ENCODE measurements around the gene C15orf39.

C15orf39 gene

GRCh38 chr15:75209289-75209676, 7.6 kb downstream of the C15orf39 start:
- Histone ChIP-seq H3K79me2 (ENCODE audit: control insufficient read depth, low read length) (peaks cover 77% of the 10 kb centered on the region), H3K4me2 (ENCODE audit: low read length) (no peak overlapping the region), H3K27ac (ENCODE audit: low read depth, low read length) (no peak overlapping the region), H3K4me3 (ENCODE audit: low read length) (no peak overlapping the region), H3K9me2 (replicated peaks; ENCODE audit: control insufficient read depth, low read length) (no peaks in the 10 kb centered on the region), H3K4me1 (ENCODE audit: control insufficient read depth, low read length) (peaks cover 10% of the 10 kb centered on the region), H3F3A (ENCODE audit: control insufficient read depth, insufficient read depth) (no peaks in the 10 kb centered on the region), H3K36me3 (ENCODE audit: control insufficient read depth, low read length) (peaks cover 88% of the 10 kb centered on the region), H3K9me3 (ENCODE audit: control insufficient read depth, insufficient read depth, low read length) (no peaks in the 10 kb centered on the region), H3K27me3 (ENCODE audit: control insufficient read depth, low read length) (no peaks in the 10 kb centered on the region), H4K20me1 (ENCODE audit: control insufficient read depth, insufficient read depth, low read depth, low read length) (peaks cover 47% of the 10 kb centered on the region)
- TF ChIP-seq EZH2phosphoT487 (IDR thresholded peaks at IDR 0.05; ENCODE audit: borderline replicate concordance, low read length) (no peak), CTCF (IDR thresholded peaks at IDR 0.05; ENCODE audit: low read depth, low read length, poor library complexity, severe bottlenecking) (no peak)

GRCh38 chr15:75210811-75211230, 9.1 kb downstream of the C15orf39 start:
- peaks cover 35% of the 10 kb centered on the region for H4K20me1 ChIP-seq (ENCODE audit: control insufficient read depth, insufficient read depth, low read depth, low read length)

GRCh38 chr15:75211436-75212199, 9.9 kb downstream of the C15orf39 start:
- H3K27me3 ChIP-seq (ENCODE audit: control insufficient read depth, low read length) = no peaks in the 10 kb centered on the region
- H3K9me3 ChIP-seq (ENCODE audit: control insufficient read depth, insufficient read depth, low read length) = no peaks in the 10 kb centered on the region
- no peak overlapping the region for H3K4me2 ChIP-seq (ENCODE audit: low read length)
- no peak overlapping the region for H3K27ac ChIP-seq (ENCODE audit: low read depth, low read length)
- no peaks in the 10 kb centered on the region for H3F3A ChIP-seq (ENCODE audit: control insufficient read depth, insufficient read depth)
- H3K9me2 ChIP-seq (replicated peaks; ENCODE audit: control insufficient read depth, low read length) = no peaks in the 10 kb centered on the region
- TF ChIP-seq EZH2phosphoT487 (IDR thresholded peaks at IDR 0.05; ENCODE audit: borderline replicate concordance, low read length) = no peak
- TF ChIP-seq CTCF (IDR thresholded peaks at IDR 0.05; ENCODE audit: low read depth, low read length, poor library complexity, severe bottlenecking) = no peak
- peaks cover 28% of the 10 kb centered on the region for H4K20me1 ChIP-seq (ENCODE audit: control insufficient read depth, insufficient read depth, low read depth, low read length)
- peaks cover 67% of the 10 kb centered on the region for H3K36me3 ChIP-seq (ENCODE audit: control insufficient read depth, low read length)
- no peak overlapping the region for H3K4me3 ChIP-seq (ENCODE audit: low read length)
- no peaks in the 10 kb centered on the region for H3K4me1 ChIP-seq (ENCODE audit: control insufficient read depth, low read length)
- peaks cover 54% of the 10 kb centered on the region for H3K79me2 ChIP-seq (ENCODE audit: control insufficient read depth, low read length)

More at GRCh38 chr15:75210811-75211230, 9.1 kb downstream of the C15orf39 start:
- peaks cover 62% of the 10 kb centered on the region for H3K79me2 ChIP-seq (ENCODE audit: control insufficient read depth, low read length)
- no peak overlapping the region for H3K27ac ChIP-seq (ENCODE audit: low read depth, low read length)
- H3K4me2 ChIP-seq (ENCODE audit: low read length) = no peak overlapping the region
- no peaks in the 10 kb centered on the region for H3F3A ChIP-seq (ENCODE audit: control insufficient read depth, insufficient read depth)
- no peak for TF ChIP-seq EZH2phosphoT487 (IDR thresholded peaks at IDR 0.05; ENCODE audit: borderline replicate concordance, low read length)
- no peak for TF ChIP-seq CTCF (IDR thresholded peaks at IDR 0.05; ENCODE audit: low read depth, low read length, poor library complexity, severe bottlenecking)
- peaks cover 75% of the 10 kb centered on the region for H3K36me3 ChIP-seq (ENCODE audit: control insufficient read depth, low read length)
- H3K9me2 ChIP-seq (replicated peaks; ENCODE audit: control insufficient read depth, low read length) = no peaks in the 10 kb centered on the region
- H3K4me1 ChIP-seq (ENCODE audit: control insufficient read depth, low read length) = no peaks in the 10 kb centered on the region
- no peak overlapping the region for H3K4me3 ChIP-seq (ENCODE audit: low read length)
- no peaks in the 10 kb centered on the region for H3K9me3 ChIP-seq (ENCODE audit: control insufficient read depth, insufficient read depth, low read length)
- H3K27me3 ChIP-seq (ENCODE audit: control insufficient read depth, low read length) = no peaks in the 10 kb centered on the region

Measured in DOHH2 (cell line).